ENCODE measurements around the gene AHRR. TPM values are rescaled to one million over a fixed set of nuclear protein-coding genes. Genes with fewer than 3 reads are reported as not detected.

AHRR gene
- total RNA-seq, 1 experiment from 2014 or later, result 2.2 TPM

DNA sequence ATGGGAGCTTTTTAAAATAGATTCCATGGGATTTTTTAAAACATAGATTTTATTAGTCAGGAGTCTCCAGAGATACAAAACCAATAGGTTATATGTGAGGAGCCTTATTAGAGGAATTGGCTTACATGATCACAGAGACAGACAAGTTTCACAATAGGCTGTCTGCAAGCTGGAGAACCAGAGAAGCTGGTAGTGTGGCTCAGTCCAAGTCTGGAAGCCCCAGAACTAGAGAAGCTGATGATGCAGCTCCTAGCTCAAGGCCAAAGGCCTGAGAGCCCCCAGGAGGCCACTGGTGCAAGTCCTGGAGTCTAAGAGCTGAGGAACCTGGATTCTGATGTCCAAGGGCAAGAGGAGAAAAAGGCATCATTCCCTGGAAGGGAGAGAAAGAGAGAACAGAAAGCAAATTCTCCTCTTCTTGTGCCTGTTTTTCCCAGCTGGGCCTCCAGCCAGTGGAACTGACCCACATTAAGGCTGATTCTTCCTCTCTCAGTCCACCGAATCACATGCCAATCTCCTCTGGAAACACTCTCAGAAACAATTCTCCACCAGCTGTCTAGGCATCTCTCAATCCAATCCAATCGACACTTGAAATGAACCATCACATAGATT, 59.3 kb downstream of the AHRR start:
- H4K20me1 ChIP-seq (ENCODE audit: control insufficient read depth, insufficient read depth, insufficient read length), result no peaks in the 10 kb centered on the region
- no peak overlapping the region for H3K23ac ChIP-seq (ENCODE audit: insufficient read length, low read depth, low read length)
- H3K9ac ChIP-seq (ENCODE audit: extremely low read depth, insufficient read length, low read length), result no peak overlapping the region
- H3K4me1 Mint-ChIP-seq, result no peaks in the 10 kb centered on the region
- H3K79me2 ChIP-seq (ENCODE audit: insufficient read depth, low read length), result no peaks in the 10 kb centered on the region
- H2BK5ac ChIP-seq (ENCODE audit: insufficient read length, low read length), result no peak overlapping the region
- no peak for DNase-seq
- H3K4me2 ChIP-seq (ENCODE audit: insufficient read depth, insufficient read length, low read length), result no peak overlapping the region
- no peaks in the 10 kb centered on the region for H3K23me2 ChIP-seq (ENCODE audit: insufficient read length, low read depth, low read length, poor library complexity, severe bottlenecking)
- H2BK20ac ChIP-seq (ENCODE audit: low read depth, low read length, poor library complexity, severe bottlenecking), result no peak overlapping the region
- H3K9me3 ChIP-seq (ENCODE audit: control insufficient read depth, low read depth, low read length), result no peaks in the 10 kb centered on the region
- no peak overlapping the region for H3K4me3 Mint-ChIP-seq
- H2BK120ac ChIP-seq (ENCODE audit: low read depth, low read length, poor library complexity, severe bottlenecking), result no peak overlapping the region
- H3K18ac ChIP-seq (ENCODE audit: insufficient read length, low read depth, low read length), result no peak overlapping the region
- no peak overlapping the region for H3K14ac ChIP-seq (ENCODE audit: insufficient read depth, low read length)
- H3K56ac ChIP-seq (ENCODE audit: insufficient read length, low read depth, low read length), result no peak overlapping the region
- H3K27me3 Mint-ChIP-seq (ENCODE audit: low read depth), result peaks cover 22% of the 10 kb centered on the region
- no peak overlapping the region for H2BK15ac ChIP-seq (ENCODE audit: low read depth, low read length)
- no peak overlapping the region for H2AFZ ChIP-seq (ENCODE audit: low read length)
- no peak overlapping the region for H2BK12ac ChIP-seq (ENCODE audit: insufficient read length, low read depth, low read length)
- no peak overlapping the region for H2AK5ac ChIP-seq (ENCODE audit: insufficient read length, low read length)
- H3K4ac ChIP-seq (ENCODE audit: low read depth, low read length), result no peak overlapping the region
- TF ChIP-seq CTCF (conservative IDR thresholded peaks at IDR 0.05), result no peak
- no CpG with 5 or more reads among the region's 2 CpGs for WGBS (ENCODE audit: extremely low coverage, insufficient read length, low lambda C conversion rate)
- no peaks in the 10 kb centered on the region for H3K27me3 ChIP-seq (ENCODE audit: insufficient read depth, low read length)
- H3K36me3 Mint-ChIP-seq (ENCODE audit: insufficient read depth in 1 of 3, low read depth in 3 of 3), result 0 out of 7 replicates have a peak, but pooled peaks cover 0 to 4% (median 0%) of the 10 kb centered on the region in 3 experiments
- H3K27ac Mint-ChIP-seq, result no peak overlapping the region
- no peak overlapping the region for H4K91ac ChIP-seq (ENCODE audit: insufficient read length, low read depth, low read length)
- peaks cover 0 to 5% of the 10 kb centered on the region in 2 experiments; a peak in 2 of 5 replicates for H3K9me3 Mint-ChIP-seq
- no peak overlapping the region for H3K27ac ChIP-seq (ENCODE audit: insufficient read length, low read depth, low read length)
- H4K8ac ChIP-seq (replicated peaks; ENCODE audit: insufficient read length, low read depth, low read length), result no peak overlapping the region
- no peak overlapping the region for H3T11ph ChIP-seq (ENCODE audit: low read length)
- no peak overlapping the region for H4K5ac ChIP-seq (ENCODE audit: insufficient read length, low read depth, low read length)
- H3K79me1 ChIP-seq (ENCODE audit: insufficient read depth, low read depth, low read length, poor library complexity, severe bottlenecking), result no peaks in the 10 kb centered on the region
- H3K4me1 ChIP-seq (ENCODE audit: insufficient read depth, low read length), result no peaks in the 10 kb centered on the region
